ENCODE data around the gene RNF144A. TPM values are rescaled to one million over a fixed set of nuclear protein-coding genes. Genes with fewer than 3 reads are reported as not detected.

Gene RNF144A
- total and polyA plus RNA-seq, 8 donors, result 1.4 to 71.4 (median 5.6) TPM

- peaks cover 0 to 6% (median 0%) of the 10 kb centered on the region in 4 donors for H3K4me1 ChIP-seq
- H3K9me3 ChIP-seq, result no peaks in the 10 kb centered on the region
- no peak overlapping the region for H3K4me3 ChIP-seq
- DNase-seq, result no peak
- H3K27ac ChIP-seq, result no peak overlapping the region
- intact Hi-C loops (cut with DNase I; ENCODE audit: low total_unique reads), result loop anchor here (5.0 kb wide), 2 partner anchors 135 to 150 kb away; no protein-coding TSS in a partner anchor
- no peak for TF ChIP-seq EP300 (IDR thresholded peaks at IDR 0.05)
- TF ChIP-seq CTCF (IDR thresholded peaks at IDR 0.05), result no peak
- no peak for TF ChIP-seq POLR2AphosphoS5 (IDR thresholded peaks at IDR 0.05)
- no peak for TF ChIP-seq POLR2A (IDR thresholded peaks at IDR 0.05)
- H3K27me3 ChIP-seq, result peaks cover 0 to 10% (median 0%) of the 10 kb centered on the region in 3 donors
- 49 to 83% (median 61%) methylated on average over 3 of the region's 3 CpGs for WGBS, 5 donors
- H3K36me3 ChIP-seq, result no peaks in the 10 kb centered on the region
Measured at GRCh38 chr2:7047661-7048060, 130.4 kb downstream of the RNF144A start.

- TF ChIP-seq CTCF (IDR thresholded peaks at IDR 0.05), result no peak
- no peak for TF ChIP-seq POLR2AphosphoS5 (IDR thresholded peaks at IDR 0.05)
- no peak for TF ChIP-seq POLR2A (IDR thresholded peaks at IDR 0.05)
- no peak for TF ChIP-seq EP300 (IDR thresholded peaks at IDR 0.05)
- DNase-seq, result no peak
- H3K9me3 ChIP-seq, result no peaks in the 10 kb centered on the region
- peaks cover 0 to 5% (median 0%) of the 10 kb centered on the region in 4 donors for H3K4me1 ChIP-seq
- WGBS, 5 donors, result 67 to 83% (median 78%) methylated on average over 4 of the region's 4 CpGs
- intact Hi-C loops (cut with DNase I; ENCODE audit: low total_unique reads), result loop anchor here (5.0 kb wide), 2 partner anchors 137 to 152 kb away; no protein-coding TSS in a partner anchor
- H3K27ac ChIP-seq, result no peak overlapping the region
- no peak overlapping the region for H3K4me3 ChIP-seq
- no peaks in the 10 kb centered on the region for H3K36me3 ChIP-seq
- peaks cover 0 to 10% (median 0%) of the 10 kb centered on the region in 3 donors for H3K27me3 ChIP-seq
Measured at GRCh38 chr2:7048762-7049294, 131.6 kb downstream of the RNF144A start.

GRCh38 chr2:7052404-7052803 is 135.2 kb downstream of the RNF144A start:
- Histone ChIP-seq H3K9me3 (no peaks in the 10 kb centered on the region), H3K27me3 (peaks cover 0 to 10% (median 0%) of the 10 kb centered on the region in 3 donors), H3K4me3 (no peak overlapping the region), H3K4me1 (peaks cover 0 to under 1% (median 0%) of the 10 kb centered on the region in 4 donors), H3K27ac (no peak overlapping the region), H3K36me3 (no peaks in the 10 kb centered on the region)
- no peak for DNase-seq
- intact Hi-C loops (cut with DNase I; ENCODE audit: low total_unique reads), result no loop called here
- 79 to 91% (median 86%) methylated on average over 3 of the region's 3 CpGs for WGBS, 5 donors
- TF ChIP-seq CTCF (IDR thresholded peaks at IDR 0.05) (no peak), POLR2A (IDR thresholded peaks at IDR 0.05) (no peak), POLR2AphosphoS5 (IDR thresholded peaks at IDR 0.05) (no peak), EP300 (IDR thresholded peaks at IDR 0.05) (no peak)

GRCh38 chr2:7053650-7054265 is 136.5 kb downstream of the RNF144A start:
- intact Hi-C loops (cut with DNase I; ENCODE audit: low total_unique reads), result no loop called here
- no peaks in the 10 kb centered on the region for H3K36me3 ChIP-seq
- H3K9me3 ChIP-seq, result no peaks in the 10 kb centered on the region
- peaks cover 0 to 10% (median 0%) of the 10 kb centered on the region in 3 donors for H3K27me3 ChIP-seq
- peaks cover 0 to 3% (median 0%) of the 10 kb centered on the region in 4 donors for H3K4me1 ChIP-seq
- 63 to 82% (median 70%) methylated on average over 6 of the region's 6 CpGs for WGBS, 5 donors
- H3K27ac ChIP-seq, result no peak overlapping the region
- peak in 1 of 2 donors; percentile 65 for DNase-seq
- no peak overlapping the region for H3K4me3 ChIP-seq
- TF ChIP-seq POLR2A (IDR thresholded peaks at IDR 0.05), result no peak
- no peak for TF ChIP-seq POLR2AphosphoS5 (IDR thresholded peaks at IDR 0.05)

All from stomach (tissue), 9 donors.